Body of pancreas (tissue), 4 donors: Measurements from ENCODE around the gene TOR4A. TPM values are rescaled to one million over a fixed set of nuclear protein-coding genes. Genes with fewer than 3 reads are reported as not detected.

Experiments
- ATAC-seq: fragments of 150-250 bp; one replicate; pipeline ENCODE4 v1.9.1; 2016
- DNase-seq, 4 donors: peaks; one replicate each; pipeline ENCODE4 v3.0.0-alpha.2; 2019
- H3K27ac ChIP-seq, 4 donors: fragments of 200-600 bp; sonication (generic); 1 replicate in 3 of 4; 2 replicates in 1 of 4; pipeline versions ENCODE4 v1.5.1 to v1.6.1; 2016 to 2019; ENCODE audit warnings: mild to moderate bottlenecking in 1 of 4, mixed read lengths in 1 of 4, moderate library complexity in 1 of 4
- H3K27me3 ChIP-seq, 2 donors: fragments of 200-600 bp; sonication (generic); one replicate each; pipeline ENCODE4 v1.6.0; 2016; ENCODE audit warnings: mild to moderate bottlenecking in 1 of 2
- H3K36me3 ChIP-seq, 2 donors: fragments of 200-600 bp; sonication (generic); replicated peaks in 1 of 2; 2 replicates each; pipeline ENCODE4 v1.5.1; 2016; ENCODE audit warnings: low read depth in 2 of 2; ENCODE audit not compliant: insufficient read depth in 1 of 2
- H3K4me1 ChIP-seq: fragments of 200-600 bp; sonication (generic); one replicate; pipeline ENCODE4 v1.6.0; 2016
- H3K4me3 ChIP-seq, 2 donors: fragments of 200-600 bp; sonication (generic); 1 replicate in 1 of 2; 2 replicates in 1 of 2; pipeline ENCODE4 v1.5.1; 2016 to 2019
- H3K9me3 ChIP-seq, 3 donors: fragments of 200-600 bp; sonication (generic); 1 replicate in 2 of 3; 2 replicates in 1 of 3; pipeline ENCODE4 v1.5.1; 2016
- CTCF ChIP-seq, 7 experiments: fragments of 450-650 bp in 4 of 7; fragments of 200-600 bp in 3 of 7; sonication (generic) in 3 of 7; IDR thresholded peaks; one replicate each; pipeline ENCODE4 v1.5.1; 2016 to 2019; ENCODE audit warnings: antibody characterized with exemption in 7 of 7
- POLR2A ChIP-seq, 3 donors: fragments of 450-650 bp; IDR thresholded peaks; one replicate each; pipeline ENCODE4 v1.6.1; 2016; ENCODE audit warnings: antibody characterized with exemption in 3 of 3, mild to moderate bottlenecking in 2 of 3
- WGBS, 2 donors: methylation state at CpG; one replicate each; pipeline ENCODE4 v1.1.5; 2017; 5-methylcytosine and 5-hydroxymethylcytosine counted together
- intact Hi-C: fragments of 100-400 bp; cut with DNase I; formaldehyde crosslinking; loops from one replicate; pipeline ENCODE4 v1.15.1; 2023
- total RNA-seq, 2 donors: library from RNA; depleted of rRNA; stranded (reverse); fragments of >200 nt; gene quantifications; one replicate each; pipeline ENCODE4 v1.1.0, GENCODE V29; 2016

Gene TOR4A
- total RNA-seq, 2 donors from 2014 or later = 9.9 to 12.2 TPM

GRCh38 chr9:137267933-137268355, 9.6 kb upstream of the TOR4A start:
- 78 to 86% methylated on average over 1 to 5 of the region's 6 CpGs for WGBS, 2 donors
- intact Hi-C loops = no loop called here
- Histone ChIP-seq H3K27ac (peak overlapping the region; percentile 9 to 79 (median 58)), H3K9me3 (no peaks in the 10 kb centered on the region), H3K36me3 (peaks cover 3 to 7% of the 10 kb centered on the region in 2 donors), H3K4me1 (peaks cover 28% of the 10 kb centered on the region), H3K4me3 (no peak overlapping the region), H3K27me3 (no peaks in the 10 kb centered on the region)
- no peak for TF ChIP-seq POLR2A (IDR thresholded peaks at IDR 0.05)
- TF ChIP-seq CTCF (IDR thresholded peaks at IDR 0.05) = no peak
- DNase-seq = no peak
- ATAC-seq = no peak

GRCh38 chr9:137268538-137269201, 8.9 kb upstream of the TOR4A start:
- WGBS, 2 donors = 62 to 72% methylated on average over 19 of the region's 19 CpGs
- intact Hi-C loops = no loop called here
- peak overlapping the region; percentile 47 to 79 (median 66) for H3K27ac ChIP-seq
- ATAC-seq (no peak), DNase-seq (no peak)
- H3K4me3 ChIP-seq = no peak overlapping the region
- no peaks in the 10 kb centered on the region for H3K27me3 ChIP-seq
- H3K4me1 ChIP-seq = peaks cover 32% of the 10 kb centered on the region
- peaks cover 5 to 7% of the 10 kb centered on the region in 2 donors for H3K36me3 ChIP-seq
- no peak for TF ChIP-seq CTCF (IDR thresholded peaks at IDR 0.05)
- no peak for TF ChIP-seq POLR2A (IDR thresholded peaks at IDR 0.05)
- H3K9me3 ChIP-seq = no peaks in the 10 kb centered on the region

GRCh38 chr9:137269231-137269772, 8.2 kb upstream of the TOR4A start:
- 14 to 23% methylated on average over 14 to 17 of the region's 17 CpGs for WGBS, 2 donors
- Histone ChIP-seq H3K27me3 (no peaks in the 10 kb centered on the region), H3K36me3 (peaks cover 5 to 7% of the 10 kb centered on the region in 2 donors), H3K4me3 (no peak overlapping the region), H3K27ac (peak overlapping the region; percentile 47 to 79 (median 66)), H3K9me3 (no peaks in the 10 kb centered on the region), H3K4me1 (peaks cover 37% of the 10 kb centered on the region)
- DNase-seq (peak; percentile 66 to 82 (median 80)), ATAC-seq (peak; percentile 85)
- peak in 1 of 3 donors; percentile 37 for TF ChIP-seq POLR2A (IDR thresholded peaks at IDR 0.05)
- TF ChIP-seq CTCF (IDR thresholded peaks at IDR 0.05) = peak in 1 of 7 experiments; percentile 4
- intact Hi-C loops = no loop called here

- H3K27me3 ChIP-seq = no peaks in the 10 kb centered on the region
- DNase-seq (no peak), ATAC-seq (no peak)
- H3K4me3 ChIP-seq = no peak overlapping the region
- H3K36me3 ChIP-seq = peaks cover 3 to 7% of the 10 kb centered on the region in 2 donors
- TF ChIP-seq POLR2A (IDR thresholded peaks at IDR 0.05) = no peak
- TF ChIP-seq CTCF (IDR thresholded peaks at IDR 0.05) = no peak
- WGBS, 2 donors = 85 to 90% methylated on average over 16 to 32 of the region's 32 CpGs
- intact Hi-C loops = no loop called here
- H3K27ac ChIP-seq = no peak overlapping the region
- peaks cover 47% of the 10 kb centered on the region for H3K4me1 ChIP-seq
- no peaks in the 10 kb centered on the region for H3K9me3 ChIP-seq
Measured at GRCh38 chr9:137270929-137271695, 6.4 kb upstream of the TOR4A start.
